ENCODE results near the gene PPP1R13L. TPM values are rescaled to one million over a fixed set of nuclear protein-coding genes. Genes with fewer than 3 reads are reported as not detected.

PPP1R13L gene
- total RNA-seq, 1 donor: 2.8 TPM

DNA sequence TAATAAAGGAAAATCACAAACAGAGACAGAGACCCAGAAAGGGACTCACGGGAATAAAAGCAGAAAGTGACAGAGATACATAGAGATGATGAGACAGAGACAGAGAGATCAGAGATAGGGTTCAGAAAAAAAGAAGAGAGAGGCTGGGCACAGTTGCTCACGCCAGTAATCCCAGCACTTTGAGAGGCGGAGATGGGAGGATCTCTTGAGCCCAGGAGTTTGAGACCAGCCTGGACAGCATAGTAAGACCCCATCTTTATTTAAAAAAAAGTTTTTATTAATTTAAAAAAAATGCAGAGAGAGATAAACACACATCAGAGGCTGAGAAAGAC is 43.5 kb upstream of the PPP1R13L start:
- H3K4me3 ChIP-seq (ENCODE audit: low read depth, low read length): no peak overlapping the region
- DNase-seq (ENCODE audit: low read depth): no peak
- TF ChIP-seq, protein P1, sequence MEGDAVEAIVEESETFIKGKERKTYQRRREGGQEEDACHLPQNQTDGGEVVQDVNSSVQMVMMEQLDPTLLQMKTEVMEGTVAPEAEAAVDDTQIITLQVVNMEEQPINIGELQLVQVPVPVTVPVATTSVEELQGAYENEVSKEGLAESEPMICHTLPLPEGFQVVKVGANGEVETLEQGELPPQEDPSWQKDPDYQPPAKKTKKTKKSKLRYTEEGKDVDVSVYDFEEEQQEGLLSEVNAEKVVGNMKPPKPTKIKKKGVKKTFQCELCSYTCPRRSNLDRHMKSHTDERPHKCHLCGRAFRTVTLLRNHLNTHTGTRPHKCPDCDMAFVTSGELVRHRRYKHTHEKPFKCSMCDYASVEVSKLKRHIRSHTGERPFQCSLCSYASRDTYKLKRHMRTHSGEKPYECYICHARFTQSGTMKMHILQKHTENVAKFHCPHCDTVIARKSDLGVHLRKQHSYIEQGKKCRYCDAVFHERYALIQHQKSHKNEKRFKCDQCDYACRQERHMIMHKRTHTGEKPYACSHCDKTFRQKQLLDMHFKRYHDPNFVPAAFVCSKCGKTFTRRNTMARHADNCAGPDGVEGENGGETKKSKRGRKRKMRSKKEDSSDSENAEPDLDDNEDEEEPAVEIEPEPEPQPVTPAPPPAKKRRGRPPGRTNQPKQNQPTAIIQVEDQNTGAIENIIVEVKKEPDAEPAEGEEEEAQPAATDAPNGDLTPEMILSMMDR (IDR thresholded peaks at IDR 0.05; ENCODE audit: insufficient read depth, low read length): no peak

DNA sequence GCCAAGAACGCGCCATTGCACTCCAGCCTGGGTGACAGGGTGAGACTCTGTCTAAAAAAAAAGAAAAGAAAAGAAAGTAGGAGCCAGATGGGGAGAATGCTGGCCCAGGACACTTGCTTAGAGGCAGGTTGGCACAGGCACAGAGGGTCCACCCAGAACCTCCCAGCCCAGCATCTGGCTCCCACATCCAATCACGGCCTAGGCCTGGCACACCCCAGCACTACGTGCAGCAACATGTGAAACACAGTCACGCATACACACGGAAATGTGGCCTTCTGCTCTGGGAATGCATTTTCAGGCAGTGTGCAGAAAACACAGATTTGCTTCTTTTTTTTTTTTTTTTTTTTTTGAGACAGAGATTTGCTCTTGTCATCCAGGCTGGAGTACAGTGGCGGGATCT is 42.1 kb upstream of the PPP1R13L start:
- DNase-seq (ENCODE audit: low read depth): peak; percentile 83
- TF ChIP-seq, protein P1 (IDR thresholded peaks at IDR 0.05; ENCODE audit: insufficient read depth, low read length): no peak
- H3K4me3 ChIP-seq (ENCODE audit: low read depth, low read length): no peak overlapping the region

DNA sequence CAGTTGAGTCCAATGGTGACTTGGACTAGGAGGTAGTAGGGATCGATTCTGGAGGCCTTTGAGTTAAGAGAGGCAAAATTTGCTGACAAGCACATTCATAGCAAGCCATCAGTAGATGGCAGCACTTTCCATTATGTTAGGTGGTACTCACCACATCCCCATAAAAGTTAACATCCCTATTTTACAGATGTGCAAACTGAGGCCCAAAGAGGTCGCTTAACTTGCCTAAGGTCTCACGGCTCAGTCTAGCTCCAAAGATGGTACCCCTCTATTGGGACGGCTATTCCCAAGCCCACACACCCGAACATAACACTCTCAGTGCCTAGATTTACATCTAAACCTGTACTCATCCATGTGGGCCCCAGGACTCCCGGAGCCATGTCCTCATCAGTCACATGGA is 41.4 kb upstream of the PPP1R13L start:
- no peak overlapping the region for H3K4me3 ChIP-seq (ENCODE audit: low read depth, low read length)
- peak; percentile 56 for DNase-seq (ENCODE audit: low read depth)
- TF ChIP-seq, protein P1 (IDR thresholded peaks at IDR 0.05; ENCODE audit: insufficient read depth, low read length): peak; percentile 23

DNA sequence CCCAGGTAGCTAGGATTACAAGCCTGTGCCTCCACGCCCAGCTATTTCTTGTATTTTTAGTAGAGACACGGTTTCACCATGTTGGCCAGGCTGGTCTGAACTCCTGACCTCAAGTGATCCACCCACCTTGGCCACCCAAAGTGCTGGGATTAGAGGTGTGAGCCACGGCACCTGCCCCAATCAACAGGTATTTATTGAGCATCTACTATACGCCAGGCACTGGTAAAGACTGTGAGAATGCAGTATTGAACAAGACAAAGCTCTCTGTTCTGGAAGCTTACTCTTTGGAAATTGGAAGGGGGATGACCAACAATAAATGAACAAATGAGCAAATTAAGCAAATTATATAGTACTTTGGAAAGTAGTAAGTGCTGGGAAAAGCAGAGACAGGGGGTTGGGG is 40.3 kb upstream of the PPP1R13L start:
- H3K4me3 ChIP-seq (ENCODE audit: low read depth, low read length): no peak overlapping the region
- TF ChIP-seq, protein P1 (IDR thresholded peaks at IDR 0.05; ENCODE audit: insufficient read depth, low read length): no peak
- no peak for DNase-seq (ENCODE audit: low read depth)

DNA sequence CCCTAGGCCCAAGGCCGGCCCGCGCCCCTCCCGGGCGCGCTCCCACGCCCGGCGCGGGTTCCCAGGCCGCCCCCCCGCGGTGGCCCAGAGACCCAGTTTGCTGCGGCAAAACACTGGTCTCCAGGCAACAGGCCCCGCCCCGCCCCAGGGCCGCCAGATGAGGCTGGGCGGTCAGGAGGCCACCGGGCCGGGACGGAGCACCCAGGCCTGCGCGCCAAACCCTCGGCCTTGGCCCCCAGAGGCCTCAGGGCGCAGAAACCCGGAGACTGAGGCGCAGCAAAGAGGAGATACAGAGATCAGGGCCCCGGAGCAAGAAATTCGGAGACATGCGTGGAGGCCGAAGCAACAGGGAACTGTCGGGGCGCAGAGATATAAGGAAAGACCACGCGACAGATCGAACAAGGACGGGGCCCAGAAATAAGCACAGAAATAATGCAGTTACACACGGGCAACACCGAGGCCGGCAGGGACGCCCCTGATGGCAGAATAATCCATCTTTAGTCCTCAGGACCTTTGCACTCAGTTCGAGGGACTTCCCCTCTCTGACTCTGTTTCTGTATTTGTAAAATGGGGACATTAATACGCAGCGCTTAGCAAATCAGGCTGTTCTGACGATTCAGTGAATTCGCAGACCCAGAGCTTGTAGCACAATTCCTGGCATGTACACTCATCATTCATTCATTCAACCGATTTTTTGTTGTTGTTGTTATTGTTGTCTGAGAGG is 39.6 kb upstream of the PPP1R13L start:
- peak; percentile 64 for DNase-seq (ENCODE audit: low read depth)
- peak overlapping the region; percentile 31 for H3K4me3 ChIP-seq (ENCODE audit: low read depth, low read length)
- TF ChIP-seq, protein P1 (IDR thresholded peaks at IDR 0.05; ENCODE audit: insufficient read depth, low read length): no peak

DNA sequence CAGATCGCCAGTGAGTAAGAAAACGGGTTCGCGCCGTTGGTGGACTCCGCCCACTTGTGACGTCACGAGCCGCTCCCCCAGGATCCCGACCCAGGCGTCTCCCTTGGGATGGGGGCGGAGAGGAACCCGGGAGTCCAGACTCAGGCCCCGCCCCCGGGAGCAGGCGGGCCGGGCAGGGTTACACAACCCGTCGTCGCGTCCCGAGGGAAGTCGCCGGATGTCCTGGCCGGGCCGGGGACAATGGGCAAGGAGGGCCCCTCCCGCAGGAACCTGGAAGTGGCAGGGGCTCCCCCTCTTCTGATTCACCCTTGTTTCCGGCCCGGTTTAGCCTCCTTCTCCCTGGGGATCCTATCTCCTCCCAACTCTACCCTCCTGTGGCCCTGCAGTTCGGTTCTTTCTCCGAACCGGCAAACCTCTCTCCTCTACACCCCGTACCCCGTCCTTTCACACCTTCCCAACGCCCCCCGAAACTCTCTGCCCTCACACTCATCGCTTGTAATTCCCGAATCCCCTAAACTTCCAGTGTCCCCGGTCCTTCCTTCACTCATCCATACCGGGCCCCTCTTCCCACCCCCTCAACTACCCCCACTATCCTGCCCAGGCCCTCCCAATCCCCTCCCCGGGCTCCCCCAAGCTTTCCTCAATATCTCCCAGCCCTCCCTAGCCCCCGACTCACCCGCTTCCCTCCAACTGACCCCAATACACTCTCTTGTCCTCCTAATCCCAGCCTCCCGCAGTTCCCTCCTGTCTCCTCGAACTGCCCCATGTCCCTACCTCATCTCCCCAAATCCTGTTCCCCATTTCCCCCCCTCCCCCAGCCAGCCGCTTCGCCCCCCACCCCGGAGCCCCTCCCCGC is 38.8 kb upstream of the PPP1R13L start:
- TF ChIP-seq, protein P1 (IDR thresholded peaks at IDR 0.05; ENCODE audit: insufficient read depth, low read length): no peak
- peak overlapping the region; percentile 59 for H3K4me3 ChIP-seq (ENCODE audit: low read depth, low read length)
- peak; percentile 81 for DNase-seq (ENCODE audit: low read depth)
